Epithelial cell of prostate (primary cell): ENCODE results near the gene SGCA.

Experiments
- DNase-seq: peaks from one replicate; pipeline ENCODE4 v3.0.0-alpha.2; 2011; ENCODE audit warnings: low read depth, low spot score
- H3K27ac ChIP-seq: fragments of 450-650 bp; 2 replicates; pipeline ENCODE4 v1.5.1; 2017; ENCODE audit warnings: mild to moderate bottlenecking

Gene SGCA

GRCh38 chr17:50218771-50219315, 53.0 kb downstream of the SGCA start:
- DNase-seq = no peak
- peak overlapping the region; percentile 75 for H3K27ac ChIP-seq

- peak overlapping the region; percentile 75 for H3K27ac ChIP-seq
- peak; percentile 24 for DNase-seq
These were observed 53.5 kb downstream of the SGCA start for GRCh38 chr17:50219342-50219741.

GRCh38 chr17:50219939-50220465, 54.2 kb downstream of the SGCA start:
- H3K27ac ChIP-seq = peak overlapping the region; percentile 75
- DNase-seq = no peak

GRCh38 chr17:50220811-50221210, 55.0 kb downstream of the SGCA start:
- no peak overlapping the region for H3K27ac ChIP-seq
- no peak for DNase-seq

- no peak overlapping the region for H3K27ac ChIP-seq
- no peak for DNase-seq
These were observed 55.6 kb downstream of the SGCA start for GRCh38 chr17:50221266-50221863.

GRCh38 chr17:50221864-50222545, 56.2 kb downstream of the SGCA start:
- H3K27ac ChIP-seq = no peak overlapping the region
- no peak for DNase-seq

GRCh38 chr17:50222922-50223321, 57.1 kb downstream of the SGCA start:
- H3K27ac ChIP-seq = no peak overlapping the region
- DNase-seq = no peak
